Stimulated activated naive CD8-positive, alpha-beta T cell treated with anti-CD3 and anti-CD28 coated beads, Interleukin-15, Interleukin-2, amounts not matched to agents 100 U/mL and 50 U/mL, for 24 hours (primary cell): ENCODE measurements around the gene PLPPR2.
A peak's percentile ranks its signal among the peaks of the same experiment; 100 is the strongest.
"Not testable (repeated sequence)": the region's sequence is repeated elsewhere in the genome, so short reads cannot be mapped to it uniquely, and the experiment has no call there.

Experiments used
- ATAC-seq: fragments of 150-1000 bp; cut with Tn5 transposase; one replicate; pipeline ENCODE4 v1.10.0; 2021
- DNase-seq: peaks from one replicate; pipeline ENCODE4 v3.0.0; 2021

Gene PLPPR2

GRCh38 chr19:11355160-11356073, at the start of gene PLPPR2:
Gene PLPPR2, plus strand, starts transcription at chr19:11355432. Its CDS starts 2,242 bp downstream, at chr19:11357674.
- peak; percentile 77 for ATAC-seq

GRCh38 chr19:11306337-11306736, 48.9 kb upstream of the PLPPR2 start:
- ATAC-seq (no peak), DNase-seq (no peak)

More at GRCh38 chr19:11355160-11356073, at the start of gene PLPPR2:
- DNase-seq, result peak; percentile 87

- not testable (repeated sequence) for DNase-seq, ATAC-seq
These were observed 34.8 kb upstream of the PLPPR2 start for GRCh38 chr19:11320278-11320995.

- no peak for DNase-seq
- no peak for ATAC-seq
These were observed 33.8 kb upstream of the PLPPR2 start for GRCh38 chr19:11321191-11322126.

GRCh38 chr19:11322269-11323024, 32.8 kb upstream of the PLPPR2 start:
- ATAC-seq (no peak), DNase-seq (no peak)

GRCh38 chr19:11323601-11324078, 31.6 kb upstream of the PLPPR2 start:
- DNase-seq (no peak), ATAC-seq (no peak)

- DNase-seq (peak; percentile 46), ATAC-seq (no peak)
These were observed 31.1 kb upstream of the PLPPR2 start for GRCh38 chr19:11324079-11324661.

GRCh38 chr19:11324748-11325389, 30.4 kb upstream of the PLPPR2 start:
- no peak for ATAC-seq

GRCh38 chr19:11325544-11325943, 29.7 kb upstream of the PLPPR2 start:
- ATAC-seq, result no peak
- no peak for DNase-seq

More at GRCh38 chr19:11324748-11325389, 30.4 kb upstream of the PLPPR2 start:
- DNase-seq, result no peak

- ATAC-seq (no peak), DNase-seq (no peak)
These were observed 25.1 kb upstream of the PLPPR2 start for GRCh38 chr19:11330127-11330526.

GRCh38 chr19:11331502-11331901, 23.7 kb upstream of the PLPPR2 start:
- no peak for DNase-seq
- no peak for ATAC-seq

- ATAC-seq (no peak), DNase-seq (no peak)
These were observed 22.4 kb upstream of the PLPPR2 start for GRCh38 chr19:11332822-11333221.

GRCh38 chr19:11333838-11334237, 21.4 kb upstream of the PLPPR2 start:
- DNase-seq, result not testable (repeated sequence)

GRCh38 chr19:11335449-11336146, 19.6 kb upstream of the PLPPR2 start:
- ATAC-seq, result no peak
- no peak for DNase-seq

More at GRCh38 chr19:11333838-11334237, 21.4 kb upstream of the PLPPR2 start:
- not testable (repeated sequence) for ATAC-seq

GRCh38 chr19:11337080-11337479, 18.2 kb upstream of the PLPPR2 start:
- ATAC-seq, result no peak
- DNase-seq, result no peak

- ATAC-seq (no peak), DNase-seq (no peak)
These were observed 17.1 kb upstream of the PLPPR2 start for GRCh38 chr19:11338121-11338520.

- ATAC-seq (no peak), DNase-seq (no peak)
These were observed 16.5 kb upstream of the PLPPR2 start for GRCh38 chr19:11338569-11339253.

GRCh38 chr19:11339254-11340098, 15.8 kb upstream of the PLPPR2 start, which contains the start of gene RAB3D:
Gene RAB3D, minus strand, starts transcription at chr19:11339657. Its CDS starts 2,258 bp downstream, at chr19:11337399.
- DNase-seq, result peak; percentile 89
- ATAC-seq, result peak; percentile 94
